Measurements from ENCODE around the gene RALB. TPM values are rescaled to one million over a fixed set of nuclear protein-coding genes. Genes with fewer than 3 reads are reported as not detected.

The RALB gene
- polyA plus RNA-seq, 1 of the 3 experiments (the other 2 are of a cell fraction) = 37.2 TPM

GRCh38 chr2:120316528-120317179, 64.0 kb downstream of the RALB start:
- 86% methylated on average over 14 of the region's 15 CpGs for WGBS (ENCODE audit: low lambda C conversion rate)
- H2AFZ ChIP-seq (ENCODE audit: low read depth) = no peak overlapping the region
- no peak overlapping the region for H3K4me2 ChIP-seq
- ChIA-PET CTCF (interaction anchor here (0.7 to 3.8 kb wide), 3 partner anchors 12 to 364 kb away, joined by 3 to 9 read pairs (median 4); no protein-coding TSS in a partner anchor), POLR2A (no interaction called here)
- H3K9me3 ChIP-seq = no peaks in the 10 kb centered on the region
- H3K4me1 ChIP-seq (ENCODE audit: control insufficient read depth in 1 of 2, insufficient read depth in 2 of 2, low read depth in 1 of 2, low read length in 1 of 2) = peaks cover 0 to 4% of the 10 kb centered on the region in 2 experiments; a peak in 1 of 4 replicates
- H3K9ac ChIP-seq = no peak overlapping the region
- no peaks in the 10 kb centered on the region for H4K20me1 ChIP-seq (ENCODE audit: insufficient read depth)
- DNase-seq = no peak
- peaks cover 4% of the 10 kb centered on the region for H3F3A ChIP-seq (replicated peaks; ENCODE audit: insufficient read depth)
- H3K36me3 ChIP-seq (replicated peaks in 1 of 2; ENCODE audit: control insufficient read depth in 1 of 2, insufficient read depth in 2 of 2, low read length in 1 of 2) = no peaks in the 10 kb centered on the region
- H3K27me3 ChIP-seq (ENCODE audit: insufficient read depth) = no peaks in the 10 kb centered on the region
- no peaks in the 10 kb centered on the region for H3K9me2 ChIP-seq
- TF ChIP-seq RFX5 (IDR thresholded peaks at IDR 0.05; ENCODE audit: low read length) (no peak), TAF1 (IDR thresholded peaks at IDR 0.05; ENCODE audit: borderline replicate concordance, low read depth, low read length) (no peak), GABPA (IDR thresholded peaks at IDR 0.05; ENCODE audit: low read depth) (no peak), TEAD4 (IDR thresholded peaks at IDR 0.05; ENCODE audit: borderline replicate concordance, insufficient read depth) (no peak), FOXJ3 (CRISPR knock-in tag; IDR thresholded peaks at IDR 0.05) (no peak), FOSL2 (IDR thresholded peaks at IDR 0.05; ENCODE audit: borderline replicate concordance, low read depth) (no peak), PBX3 (IDR thresholded peaks at IDR 0.05) (no peak), SMC3 (IDR thresholded peaks at IDR 0.05; ENCODE audit: low read depth, low read length) (no peak), CHD2 (IDR thresholded peaks at IDR 0.05; ENCODE audit: low read length, partially characterized antibody) (no peak)
- TF ChIP-seq, protein P1, sequence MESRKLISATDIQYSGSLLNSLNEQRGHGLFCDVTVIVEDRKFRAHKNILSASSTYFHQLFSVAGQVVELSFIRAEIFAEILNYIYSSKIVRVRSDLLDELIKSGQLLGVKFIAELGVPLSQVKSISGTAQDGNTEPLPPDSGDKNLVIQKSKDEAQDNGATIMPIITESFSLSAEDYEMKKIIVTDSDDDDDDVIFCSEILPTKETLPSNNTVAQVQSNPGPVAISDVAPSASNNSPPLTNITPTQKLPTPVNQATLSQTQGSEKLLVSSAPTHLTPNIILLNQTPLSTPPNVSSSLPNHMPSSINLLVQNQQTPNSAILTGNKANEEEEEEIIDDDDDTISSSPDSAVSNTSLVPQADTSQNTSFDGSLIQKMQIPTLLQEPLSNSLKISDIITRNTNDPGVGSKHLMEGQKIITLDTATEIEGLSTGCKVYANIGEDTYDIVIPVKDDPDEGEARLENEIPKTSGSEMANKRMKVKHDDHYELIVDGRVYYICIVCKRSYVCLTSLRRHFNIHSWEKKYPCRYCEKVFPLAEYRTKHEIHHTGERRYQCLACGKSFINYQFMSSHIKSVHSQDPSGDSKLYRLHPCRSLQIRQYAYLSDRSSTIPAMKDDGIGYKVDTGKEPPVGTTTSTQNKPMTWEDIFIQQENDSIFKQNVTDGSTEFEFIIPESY (IDR thresholded peaks at IDR 0.05; ENCODE audit: borderline replicate concordance, low read depth) = no peak
- TF ChIP-seq, protein P2, sequence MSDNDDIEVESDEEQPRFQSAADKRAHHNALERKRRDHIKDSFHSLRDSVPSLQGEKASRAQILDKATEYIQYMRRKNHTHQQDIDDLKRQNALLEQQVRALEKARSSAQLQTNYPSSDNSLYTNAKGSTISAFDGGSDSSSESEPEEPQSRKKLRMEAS (IDR thresholded peaks at IDR 0.05; ENCODE audit: low read depth) = no peak
- H3K27ac ChIP-seq (ENCODE audit: low read depth in 2 of 2, low read length in 1 of 2) = no peak overlapping the region
- no peaks in the 10 kb centered on the region for H3K79me2 ChIP-seq (ENCODE audit: insufficient read depth)
- H3K4me3 ChIP-seq (ENCODE audit: low read depth in 2 of 2, low read length in 1 of 2) = no peak overlapping the region

DNA sequence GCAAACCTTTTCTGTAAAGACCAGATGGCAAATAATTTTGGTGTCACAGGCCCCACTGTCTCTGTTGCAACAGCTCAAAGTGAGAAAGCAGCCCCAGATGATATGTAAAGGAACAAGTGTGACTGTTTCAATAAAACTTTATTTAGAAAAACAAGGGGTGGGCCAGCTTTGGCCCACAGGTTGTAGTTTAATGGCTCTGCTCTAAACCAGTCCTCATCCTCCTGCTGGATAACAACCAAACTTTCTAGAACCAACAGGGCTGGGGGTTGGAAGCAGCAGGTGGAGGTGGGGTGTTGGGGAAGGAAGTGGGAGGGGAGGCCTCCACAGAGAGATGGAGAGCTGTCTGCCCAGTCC, 64.5 kb downstream of the RALB start:
- no peaks in the 10 kb centered on the region for H3K9me2 ChIP-seq
- H2AFZ ChIP-seq (ENCODE audit: low read depth) = no peak overlapping the region
- H4K20me1 ChIP-seq (ENCODE audit: insufficient read depth) = no peaks in the 10 kb centered on the region
- H3K4me1 ChIP-seq (ENCODE audit: control insufficient read depth in 1 of 2, insufficient read depth in 2 of 2, low read depth in 1 of 2, low read length in 1 of 2) = peaks cover 0 to 4% of the 10 kb centered on the region in 2 experiments; a peak in 1 of 4 replicates
- no peak overlapping the region for H3K9ac ChIP-seq
- H3K9me3 ChIP-seq = no peaks in the 10 kb centered on the region
- no peak overlapping the region for H3K27ac ChIP-seq (ENCODE audit: low read depth in 2 of 2, low read length in 1 of 2)
- ChIA-PET CTCF (interaction anchor here (0.7 to 3.8 kb wide), 3 partner anchors 13 to 364 kb away, joined by 3 to 9 read pairs (median 4); no protein-coding TSS in a partner anchor), POLR2A (no interaction called here)
- H3K79me2 ChIP-seq (ENCODE audit: insufficient read depth) = no peaks in the 10 kb centered on the region
- no peak overlapping the region for H3K4me3 ChIP-seq (ENCODE audit: low read depth in 2 of 2, low read length in 1 of 2)
- H3K4me2 ChIP-seq = no peak overlapping the region
- H3K27me3 ChIP-seq (ENCODE audit: insufficient read depth) = no peaks in the 10 kb centered on the region
- DNase-seq = no peak
- peaks cover 4% of the 10 kb centered on the region for H3F3A ChIP-seq (replicated peaks; ENCODE audit: insufficient read depth)
- H3K36me3 ChIP-seq (replicated peaks in 1 of 2; ENCODE audit: control insufficient read depth in 1 of 2, insufficient read depth in 2 of 2, low read length in 1 of 2) = no peaks in the 10 kb centered on the region
- TF ChIP-seq, protein P3, sequence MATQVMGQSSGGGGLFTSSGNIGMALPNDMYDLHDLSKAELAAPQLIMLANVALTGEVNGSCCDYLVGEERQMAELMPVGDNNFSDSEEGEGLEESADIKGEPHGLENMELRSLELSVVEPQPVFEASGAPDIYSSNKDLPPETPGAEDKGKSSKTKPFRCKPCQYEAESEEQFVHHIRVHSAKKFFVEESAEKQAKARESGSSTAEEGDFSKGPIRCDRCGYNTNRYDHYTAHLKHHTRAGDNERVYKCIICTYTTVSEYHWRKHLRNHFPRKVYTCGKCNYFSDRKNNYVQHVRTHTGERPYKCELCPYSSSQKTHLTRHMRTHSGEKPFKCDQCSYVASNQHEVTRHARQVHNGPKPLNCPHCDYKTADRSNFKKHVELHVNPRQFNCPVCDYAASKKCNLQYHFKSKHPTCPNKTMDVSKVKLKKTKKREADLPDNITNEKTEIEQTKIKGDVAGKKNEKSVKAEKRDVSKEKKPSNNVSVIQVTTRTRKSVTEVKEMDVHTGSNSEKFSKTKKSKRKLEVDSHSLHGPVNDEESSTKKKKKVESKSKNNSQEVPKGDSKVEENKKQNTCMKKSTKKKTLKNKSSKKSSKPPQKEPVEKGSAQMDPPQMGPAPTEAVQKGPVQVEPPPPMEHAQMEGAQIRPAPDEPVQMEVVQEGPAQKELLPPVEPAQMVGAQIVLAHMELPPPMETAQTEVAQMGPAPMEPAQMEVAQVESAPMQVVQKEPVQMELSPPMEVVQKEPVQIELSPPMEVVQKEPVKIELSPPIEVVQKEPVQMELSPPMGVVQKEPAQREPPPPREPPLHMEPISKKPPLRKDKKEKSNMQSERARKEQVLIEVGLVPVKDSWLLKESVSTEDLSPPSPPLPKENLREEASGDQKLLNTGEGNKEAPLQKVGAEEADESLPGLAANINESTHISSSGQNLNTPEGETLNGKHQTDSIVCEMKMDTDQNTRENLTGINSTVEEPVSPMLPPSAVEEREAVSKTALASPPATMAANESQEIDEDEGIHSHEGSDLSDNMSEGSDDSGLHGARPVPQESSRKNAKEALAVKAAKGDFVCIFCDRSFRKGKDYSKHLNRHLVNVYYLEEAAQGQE (IDR thresholded peaks at IDR 0.05; ENCODE audit: low read depth, low read length) = no peak
- TF ChIP-seq IRF3 (IDR thresholded peaks at IDR 0.05; ENCODE audit: low read depth, low read length) = no peak
- TF ChIP-seq, protein P2 (IDR thresholded peaks at IDR 0.05; ENCODE audit: low read depth) = no peak
- no peak for TF ChIP-seq FOXJ3 (CRISPR knock-in tag; IDR thresholded peaks at IDR 0.05)
- no peak for TF ChIP-seq SMC3 (IDR thresholded peaks at IDR 0.05; ENCODE audit: low read depth, low read length)
- TF ChIP-seq NFIC (IDR thresholded peaks at IDR 0.05; ENCODE audit: borderline replicate concordance) = no peak
- TF ChIP-seq JUND (IDR thresholded peaks at IDR 0.05) = no peak
- TF ChIP-seq RFX5 (IDR thresholded peaks at IDR 0.05; ENCODE audit: low read length) = no peak
- no peak for TF ChIP-seq USF2 (IDR thresholded peaks at IDR 0.05; ENCODE audit: borderline replicate concordance, low read depth, low read length)
- TF ChIP-seq SIN3A (IDR thresholded peaks at IDR 0.05; ENCODE audit: borderline replicate concordance, low read depth, low read length) = no peak

All from SK-N-SH (cell line).